ENCODE measurements around the gene EFCC1. TPM values are rescaled to one million over a fixed set of nuclear protein-coding genes. Genes with fewer than 3 reads are reported as not detected.

Gene EFCC1
- total and polyA plus RNA-seq, 2 of the 13 experiments (the other 11 are each of a cell fraction or from before 2014, with no cell fraction given), result not detected

DNA sequence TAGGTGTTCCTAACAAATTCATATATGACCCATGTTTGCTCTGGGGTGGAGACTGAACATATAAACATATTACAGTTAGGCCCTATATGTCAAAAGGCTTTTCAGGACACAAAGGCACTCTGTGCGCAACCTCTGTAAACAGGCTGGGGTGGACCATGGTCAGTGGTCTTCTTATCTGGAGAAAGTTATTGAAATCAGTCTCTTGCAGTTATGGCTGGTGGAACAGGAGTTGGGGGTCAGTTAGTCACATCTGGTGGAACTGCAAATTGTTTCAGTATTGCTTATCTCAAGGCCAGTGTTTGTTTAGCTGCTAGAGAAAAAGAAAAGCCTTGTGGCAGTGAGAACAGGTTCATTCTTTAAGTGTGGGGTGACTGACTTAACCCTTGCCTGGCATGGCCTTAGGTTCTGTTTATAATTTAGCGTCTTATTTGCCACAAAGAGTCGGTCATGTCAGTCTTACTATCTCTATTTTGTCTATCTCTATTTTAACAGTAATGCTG, 53.6 kb downstream of the EFCC1 start (continued):
- TF ChIP-seq, protein P1, sequence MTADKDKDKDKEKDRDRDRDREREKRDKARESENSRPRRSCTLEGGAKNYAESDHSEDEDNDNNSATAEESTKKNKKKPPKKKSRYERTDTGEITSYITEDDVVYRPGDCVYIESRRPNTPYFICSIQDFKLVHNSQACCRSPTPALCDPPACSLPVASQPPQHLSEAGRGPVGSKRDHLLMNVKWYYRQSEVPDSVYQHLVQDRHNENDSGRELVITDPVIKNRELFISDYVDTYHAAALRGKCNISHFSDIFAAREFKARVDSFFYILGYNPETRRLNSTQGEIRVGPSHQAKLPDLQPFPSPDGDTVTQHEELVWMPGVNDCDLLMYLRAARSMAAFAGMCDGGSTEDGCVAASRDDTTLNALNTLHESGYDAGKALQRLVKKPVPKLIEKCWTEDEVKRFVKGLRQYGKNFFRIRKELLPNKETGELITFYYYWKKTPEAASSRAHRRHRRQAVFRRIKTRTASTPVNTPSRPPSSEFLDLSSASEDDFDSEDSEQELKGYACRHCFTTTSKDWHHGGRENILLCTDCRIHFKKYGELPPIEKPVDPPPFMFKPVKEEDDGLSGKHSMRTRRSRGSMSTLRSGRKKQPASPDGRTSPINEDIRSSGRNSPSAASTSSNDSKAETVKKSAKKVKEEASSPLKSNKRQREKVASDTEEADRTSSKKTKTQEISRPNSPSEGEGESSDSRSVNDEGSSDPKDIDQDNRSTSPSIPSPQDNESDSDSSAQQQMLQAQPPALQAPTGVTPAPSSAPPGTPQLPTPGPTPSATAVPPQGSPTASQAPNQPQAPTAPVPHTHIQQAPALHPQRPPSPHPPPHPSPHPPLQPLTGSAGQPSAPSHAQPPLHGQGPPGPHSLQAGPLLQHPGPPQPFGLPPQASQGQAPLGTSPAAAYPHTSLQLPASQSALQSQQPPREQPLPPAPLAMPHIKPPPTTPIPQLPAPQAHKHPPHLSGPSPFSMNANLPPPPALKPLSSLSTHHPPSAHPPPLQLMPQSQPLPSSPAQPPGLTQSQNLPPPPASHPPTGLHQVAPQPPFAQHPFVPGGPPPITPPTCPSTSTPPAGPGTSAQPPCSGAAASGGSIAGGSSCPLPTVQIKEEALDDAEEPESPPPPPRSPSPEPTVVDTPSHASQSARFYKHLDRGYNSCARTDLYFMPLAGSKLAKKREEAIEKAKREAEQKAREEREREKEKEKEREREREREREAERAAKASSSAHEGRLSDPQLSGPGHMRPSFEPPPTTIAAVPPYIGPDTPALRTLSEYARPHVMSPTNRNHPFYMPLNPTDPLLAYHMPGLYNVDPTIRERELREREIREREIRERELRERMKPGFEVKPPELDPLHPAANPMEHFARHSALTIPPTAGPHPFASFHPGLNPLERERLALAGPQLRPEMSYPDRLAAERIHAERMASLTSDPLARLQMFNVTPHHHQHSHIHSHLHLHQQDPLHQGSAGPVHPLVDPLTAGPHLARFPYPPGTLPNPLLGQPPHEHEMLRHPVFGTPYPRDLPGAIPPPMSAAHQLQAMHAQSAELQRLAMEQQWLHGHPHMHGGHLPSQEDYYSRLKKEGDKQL (CRISPR knock-in tag; IDR thresholded peaks at IDR 0.05; ENCODE audit: low read depth), result peak; percentile 31; the same call in 1 of the 2 replicates
- TF ChIP-seq, protein P2, sequence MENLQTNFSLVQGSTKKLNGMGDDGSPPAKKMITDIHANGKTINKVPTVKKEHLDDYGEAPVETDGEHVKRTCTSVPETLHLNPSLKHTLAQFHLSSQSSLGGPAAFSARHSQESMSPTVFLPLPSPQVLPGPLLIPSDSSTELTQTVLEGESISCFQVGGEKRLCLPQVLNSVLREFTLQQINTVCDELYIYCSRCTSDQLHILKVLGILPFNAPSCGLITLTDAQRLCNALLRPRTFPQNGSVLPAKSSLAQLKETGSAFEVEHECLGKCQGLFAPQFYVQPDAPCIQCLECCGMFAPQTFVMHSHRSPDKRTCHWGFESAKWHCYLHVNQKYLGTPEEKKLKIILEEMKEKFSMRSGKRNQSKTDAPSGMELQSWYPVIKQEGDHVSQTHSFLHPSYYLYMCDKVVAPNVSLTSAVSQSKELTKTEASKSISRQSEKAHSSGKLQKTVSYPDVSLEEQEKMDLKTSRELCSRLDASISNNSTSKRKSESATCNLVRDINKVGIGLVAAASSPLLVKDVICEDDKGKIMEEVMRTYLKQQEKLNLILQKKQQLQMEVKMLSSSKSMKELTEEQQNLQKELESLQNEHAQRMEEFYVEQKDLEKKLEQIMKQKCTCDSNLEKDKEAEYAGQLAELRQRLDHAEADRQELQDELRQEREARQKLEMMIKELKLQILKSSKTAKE (CRISPR knock-in tag; IDR thresholded peaks at IDR 0.05; ENCODE audit: borderline replicate concordance), result peak; percentile 33; the same call in 1 of the 2 replicates
- TF ChIP-seq RARG (CRISPR knock-in tag; IDR thresholded peaks at IDR 0.05; ENCODE audit: low read depth), result no peak
- TF ChIP-seq ZMAT3 (CRISPR knock-in tag; conservative IDR thresholded peaks at IDR 0.05), result 0 out of 2 replicates have a peak, but pooled peaks have one; percentile 25
- no peak for TF ChIP-seq ZNF547 (CRISPR knock-in tag; IDR thresholded peaks at IDR 0.05)
- peak; percentile 37; the same call in 1 of the 2 replicates for TF ChIP-seq SMAD3 (CRISPR knock-in tag; IDR thresholded peaks at IDR 0.05)
- TF ChIP-seq NONO (IDR thresholded peaks at IDR 0.05), result no peak
- peak; percentile 58; the same call in 1 of the 2 replicates for TF ChIP-seq NONO (CRISPR knock-in tag; conservative IDR thresholded peaks at IDR 0.05)
- no peak for TF ChIP-seq ZNF891 (CRISPR knock-in tag; IDR thresholded peaks at IDR 0.05)
- peak; percentile 63; the same call in 1 of the 2 replicates for TF ChIP-seq HMG20A (CRISPR knock-in tag; IDR thresholded peaks at IDR 0.05; ENCODE audit: borderline replicate concordance)
- TF ChIP-seq ZNF205 (CRISPR knock-in tag; IDR thresholded peaks at IDR 0.05), result 0 out of 2 replicates have a peak, but pooled peaks have one; percentile 25
- TF ChIP-seq NR2F6 (IDR thresholded peaks at IDR 0.05), result peak; percentile 53; the same call in 1 of the 2 replicates
- peak; percentile 33 for TF ChIP-seq NR2F6 (CRISPR knock-in tag; IDR thresholded peaks at IDR 0.05)
- TF ChIP-seq, protein P3, sequence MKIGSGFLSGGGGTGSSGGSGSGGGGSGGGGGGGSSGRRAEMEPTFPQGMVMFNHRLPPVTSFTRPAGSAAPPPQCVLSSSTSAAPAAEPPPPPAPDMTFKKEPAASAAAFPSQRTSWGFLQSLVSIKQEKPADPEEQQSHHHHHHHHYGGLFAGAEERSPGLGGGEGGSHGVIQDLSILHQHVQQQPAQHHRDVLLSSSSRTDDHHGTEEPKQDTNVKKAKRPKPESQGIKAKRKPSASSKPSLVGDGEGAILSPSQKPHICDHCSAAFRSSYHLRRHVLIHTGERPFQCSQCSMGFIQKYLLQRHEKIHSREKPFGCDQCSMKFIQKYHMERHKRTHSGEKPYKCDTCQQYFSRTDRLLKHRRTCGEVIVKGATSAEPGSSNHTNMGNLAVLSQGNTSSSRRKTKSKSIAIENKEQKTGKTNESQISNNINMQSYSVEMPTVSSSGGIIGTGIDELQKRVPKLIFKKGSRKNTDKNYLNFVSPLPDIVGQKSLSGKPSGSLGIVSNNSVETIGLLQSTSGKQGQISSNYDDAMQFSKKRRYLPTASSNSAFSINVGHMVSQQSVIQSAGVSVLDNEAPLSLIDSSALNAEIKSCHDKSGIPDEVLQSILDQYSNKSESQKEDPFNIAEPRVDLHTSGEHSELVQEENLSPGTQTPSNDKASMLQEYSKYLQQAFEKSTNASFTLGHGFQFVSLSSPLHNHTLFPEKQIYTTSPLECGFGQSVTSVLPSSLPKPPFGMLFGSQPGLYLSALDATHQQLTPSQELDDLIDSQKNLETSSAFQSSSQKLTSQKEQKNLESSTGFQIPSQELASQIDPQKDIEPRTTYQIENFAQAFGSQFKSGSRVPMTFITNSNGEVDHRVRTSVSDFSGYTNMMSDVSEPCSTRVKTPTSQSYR (CRISPR knock-in tag; IDR thresholded peaks at IDR 0.05; ENCODE audit: borderline replicate concordance), result peak; percentile 60; the same call in 1 of the 2 replicates
- no peak for TF ChIP-seq SMAD1 (CRISPR knock-in tag; IDR thresholded peaks at IDR 0.05; ENCODE audit: borderline replicate concordance, low read depth)
- TF ChIP-seq ZNF737 (CRISPR knock-in tag; IDR thresholded peaks at IDR 0.05; ENCODE audit: borderline replicate concordance), result no peak
- TF ChIP-seq ARNT2 (CRISPR knock-in tag; IDR thresholded peaks at IDR 0.05; ENCODE audit: low read depth), result 0 out of 2 replicates have a peak, but pooled peaks have one; percentile 45

All from HepG2 (cell line).